A549 (cell line): ENCODE results near the gene RAB10.

ENCODE experiments used
- CBX8 ChIP-seq: fragments of 200-600 bp; sonication (generic); IDR thresholded peaks from 2 replicates; pipeline ENCODE4 v1.6.1; 2016
- POLR2A ChIP-seq: IDR thresholded peaks from 2 replicates; pipeline ENCODE4 v1.6.1; 2012; ENCODE audit warnings: mild to moderate bottlenecking, low read length
- RAD21 ChIP-seq, 2 experiments: fragments of >200 bp in 1 of 2; sonication (Bioruptor Twin) in 1 of 2; formaldehyde crosslinking in 1 of 2; IDR thresholded peaks in 1 of 2; conservative IDR thresholded peaks in 1 of 2; 2 replicates in 1 of 2; 3 replicates in 1 of 2; pipeline ENCODE4 v1.6.1; 2012 to 2018; ENCODE audit warnings: inconsistent platforms in 1 of 2
- TF ChIP-seq, protein P1 (sequence below): fragments of >200 bp; sonication (Bioruptor Twin); formaldehyde crosslinking; IDR thresholded peaks from 3 replicates; pipeline ENCODE4 v1.5.1; 2016
- TF ChIP-seq, protein P2 (sequence below): IDR thresholded peaks from 2 replicates; pipeline ENCODE4 v1.6.1; 2012

DNA sequence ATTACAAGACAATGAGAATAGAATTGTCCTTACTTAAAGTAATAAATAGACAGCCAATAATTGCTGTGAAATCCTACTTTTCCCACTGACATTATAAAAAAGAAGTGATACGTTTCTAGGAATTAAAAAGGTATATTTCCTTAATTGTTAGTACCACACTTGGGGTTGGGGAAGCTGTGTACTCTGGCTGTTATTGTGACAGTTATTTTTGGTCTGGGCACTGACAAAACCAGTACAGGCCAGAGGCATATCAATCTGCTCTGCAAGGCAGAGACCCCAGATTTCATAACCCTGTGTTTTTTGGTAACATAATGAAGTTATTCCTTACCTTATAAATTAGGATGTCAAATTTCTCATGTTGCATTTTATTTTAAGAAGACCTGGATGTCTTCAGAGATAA is 66.5 kb downstream of the RAB10 start:
- TF ChIP-seq RAD21 (conservative IDR thresholded peaks at IDR 0.05 in 1 of 2, IDR thresholded peaks at IDR 0.05 in 1 of 2) (no peak), CBX8 (no peak), POLR2A (no peak)
- TF ChIP-seq, protein P1, sequence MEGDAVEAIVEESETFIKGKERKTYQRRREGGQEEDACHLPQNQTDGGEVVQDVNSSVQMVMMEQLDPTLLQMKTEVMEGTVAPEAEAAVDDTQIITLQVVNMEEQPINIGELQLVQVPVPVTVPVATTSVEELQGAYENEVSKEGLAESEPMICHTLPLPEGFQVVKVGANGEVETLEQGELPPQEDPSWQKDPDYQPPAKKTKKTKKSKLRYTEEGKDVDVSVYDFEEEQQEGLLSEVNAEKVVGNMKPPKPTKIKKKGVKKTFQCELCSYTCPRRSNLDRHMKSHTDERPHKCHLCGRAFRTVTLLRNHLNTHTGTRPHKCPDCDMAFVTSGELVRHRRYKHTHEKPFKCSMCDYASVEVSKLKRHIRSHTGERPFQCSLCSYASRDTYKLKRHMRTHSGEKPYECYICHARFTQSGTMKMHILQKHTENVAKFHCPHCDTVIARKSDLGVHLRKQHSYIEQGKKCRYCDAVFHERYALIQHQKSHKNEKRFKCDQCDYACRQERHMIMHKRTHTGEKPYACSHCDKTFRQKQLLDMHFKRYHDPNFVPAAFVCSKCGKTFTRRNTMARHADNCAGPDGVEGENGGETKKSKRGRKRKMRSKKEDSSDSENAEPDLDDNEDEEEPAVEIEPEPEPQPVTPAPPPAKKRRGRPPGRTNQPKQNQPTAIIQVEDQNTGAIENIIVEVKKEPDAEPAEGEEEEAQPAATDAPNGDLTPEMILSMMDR, result no peak
- TF ChIP-seq, protein P2, sequence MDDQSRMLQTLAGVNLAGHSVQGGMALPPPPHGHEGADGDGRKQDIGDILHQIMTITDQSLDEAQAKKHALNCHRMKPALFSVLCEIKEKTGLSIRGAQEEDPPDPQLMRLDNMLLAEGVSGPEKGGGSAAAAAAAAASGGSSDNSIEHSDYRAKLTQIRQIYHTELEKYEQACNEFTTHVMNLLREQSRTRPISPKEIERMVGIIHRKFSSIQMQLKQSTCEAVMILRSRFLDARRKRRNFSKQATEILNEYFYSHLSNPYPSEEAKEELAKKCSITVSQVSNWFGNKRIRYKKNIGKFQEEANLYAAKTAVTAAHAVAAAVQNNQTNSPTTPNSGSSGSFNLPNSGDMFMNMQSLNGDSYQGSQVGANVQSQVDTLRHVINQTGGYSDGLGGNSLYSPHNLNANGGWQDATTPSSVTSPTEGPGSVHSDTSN, result no peak
